DMS114 treated with DMSO at 0.1 percent for 48 hours (cell line): ENCODE results near the gene FAM193A.
"Not testable (repeated sequence)": the region's sequence is repeated elsewhere in the genome, so short reads cannot be mapped to it uniquely, and the experiment has no call there.

Source experiments
- DNase-seq: peaks from one replicate; lab custom pipeline; 2025; ENCODE audit not compliant: unreplicated experiment; lab: John Stamatoyannopoulos, UW

FAM193A gene

DNA sequence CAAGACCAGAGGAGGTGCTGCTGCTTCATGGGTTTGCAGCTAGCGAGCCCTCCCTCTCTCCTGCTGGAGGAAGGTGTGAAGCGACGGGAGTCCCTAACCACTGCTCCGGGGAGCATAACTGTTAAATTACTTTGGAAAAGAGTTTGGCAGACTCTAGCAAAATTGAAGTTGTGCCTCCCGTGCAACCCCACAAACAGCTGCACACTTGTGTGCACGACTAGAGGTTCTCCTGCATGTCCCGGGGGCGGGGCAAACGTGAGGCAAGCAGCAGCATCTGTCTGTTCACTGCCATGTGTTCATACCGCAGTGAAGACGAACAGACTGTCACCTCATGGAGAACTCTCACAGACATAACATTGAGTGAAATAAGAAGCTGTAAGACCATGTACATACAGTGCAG is 185.1 kb downstream of the FAM193A start:
- no peak for DNase-seq

DNA sequence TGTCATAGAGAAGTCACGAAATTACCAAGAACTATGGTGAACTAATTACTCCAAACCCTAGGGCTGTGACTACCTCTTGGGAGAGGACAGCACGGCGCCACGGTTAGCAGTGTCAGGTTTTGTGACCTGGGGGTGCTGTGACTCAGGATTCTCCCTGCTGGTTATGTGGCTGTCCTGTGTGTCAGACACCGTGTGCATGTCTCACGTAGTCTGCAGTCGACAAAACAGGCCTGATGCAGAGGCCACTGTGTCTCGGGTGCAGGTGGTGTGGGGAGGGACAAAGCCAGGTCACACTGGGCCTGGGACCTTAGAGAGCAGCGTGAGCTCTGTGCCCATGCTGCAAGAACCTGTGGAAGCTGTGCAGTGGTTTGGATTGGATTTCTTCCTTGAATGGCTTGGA is 185.6 kb downstream of the FAM193A start:
- DNase-seq, result no peak

DNA sequence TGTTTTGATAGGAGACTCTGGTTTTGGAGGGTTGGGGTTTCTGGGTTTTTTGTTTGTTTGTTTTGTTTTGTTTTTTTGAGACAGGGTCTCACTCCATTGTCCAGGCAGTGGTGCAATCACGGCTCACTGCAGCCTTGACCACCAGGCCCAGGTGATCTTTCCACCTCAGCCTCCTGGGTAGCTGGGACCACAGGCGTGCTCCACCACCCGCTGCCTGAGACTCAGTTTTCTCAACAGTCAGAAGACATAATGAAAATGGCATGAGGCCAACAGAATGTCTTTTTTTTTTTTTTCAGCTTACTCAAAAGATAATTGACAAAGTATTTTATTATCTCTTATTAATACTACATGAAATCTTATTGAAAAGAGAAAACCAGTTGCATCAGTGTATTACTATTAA is 187.3 kb downstream of the FAM193A start:
- no peak for DNase-seq

DNA sequence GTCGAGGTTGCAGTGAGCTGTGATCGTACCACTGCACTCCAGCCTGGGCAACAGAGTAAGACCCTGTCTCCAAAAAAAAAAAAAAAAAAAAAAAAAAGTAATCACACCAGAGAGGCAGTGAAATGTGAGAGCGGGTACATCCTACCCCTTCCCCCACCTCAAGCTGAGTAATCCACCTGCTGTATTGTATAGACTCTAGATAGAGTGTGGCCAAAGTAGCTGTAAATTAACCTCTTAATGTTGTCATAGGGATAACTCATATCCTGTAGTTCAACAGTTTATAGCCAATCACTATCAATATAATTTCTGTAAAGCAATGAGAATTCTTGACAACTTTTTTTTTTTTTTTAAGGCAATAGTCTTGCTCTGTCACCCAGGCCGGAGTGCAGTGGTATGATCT is 188.9 kb downstream of the FAM193A start:
- no peak for DNase-seq

GRCh38 chr4:2726881-2727280 is 190.4 kb downstream of the FAM193A start:
- not testable (repeated sequence) for DNase-seq

DNA sequence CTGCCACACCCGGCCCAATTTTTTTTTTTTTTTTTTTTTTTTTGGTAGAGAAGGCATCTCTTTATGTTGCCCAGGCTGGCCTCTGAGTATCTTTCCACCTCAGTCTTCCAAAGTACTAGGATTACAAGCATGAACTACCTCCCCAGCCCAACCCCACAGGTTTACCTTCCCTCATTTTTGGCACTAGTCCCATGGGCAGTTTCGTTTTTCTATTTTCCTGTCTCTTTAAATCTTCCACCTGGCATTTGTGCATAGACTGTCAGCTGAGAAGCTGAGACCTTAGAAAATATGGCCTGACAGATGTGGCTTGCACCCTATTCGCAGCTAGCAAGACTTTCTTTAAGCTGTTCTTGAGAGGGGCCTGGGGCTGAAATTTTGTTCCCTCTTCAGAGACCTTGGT is 191.8 kb downstream of the FAM193A start:
- DNase-seq, result no peak

DNA sequence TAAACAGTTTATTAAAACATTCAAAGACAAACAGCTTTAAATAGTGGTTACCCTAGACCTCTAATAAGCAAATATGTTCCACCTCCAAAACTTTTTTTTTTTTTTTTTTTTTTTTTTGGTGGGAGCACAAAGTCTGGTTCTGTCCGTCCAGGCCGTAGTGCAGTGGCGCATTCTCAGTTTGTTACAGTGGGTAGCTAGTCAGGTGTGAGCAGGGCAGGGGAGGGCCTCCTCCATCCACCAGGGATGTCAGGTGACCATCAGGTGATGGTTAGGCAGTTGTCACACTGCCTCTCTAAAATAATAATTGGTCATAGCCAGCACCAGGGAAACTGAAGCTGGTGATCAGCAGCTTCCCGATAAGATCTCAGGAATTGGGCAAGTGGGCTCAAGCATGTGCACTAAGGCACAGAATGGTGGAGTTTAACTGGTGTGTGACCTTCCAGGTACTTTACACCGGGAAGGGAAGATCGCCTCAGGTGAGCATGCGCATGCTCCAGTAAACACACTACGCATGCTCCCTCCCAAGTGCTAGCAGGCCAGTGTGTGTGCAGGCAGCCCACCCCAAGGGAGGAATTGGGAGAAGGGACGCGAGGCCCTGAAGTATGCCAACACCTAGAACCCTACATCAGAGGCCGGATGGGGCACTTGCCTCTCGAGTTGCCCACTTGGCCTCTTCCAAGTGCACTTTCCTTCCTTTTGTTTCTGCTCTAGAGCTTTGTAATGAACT is 192.5 kb downstream of the FAM193A start:
- DNase-seq, result no peak

DNA sequence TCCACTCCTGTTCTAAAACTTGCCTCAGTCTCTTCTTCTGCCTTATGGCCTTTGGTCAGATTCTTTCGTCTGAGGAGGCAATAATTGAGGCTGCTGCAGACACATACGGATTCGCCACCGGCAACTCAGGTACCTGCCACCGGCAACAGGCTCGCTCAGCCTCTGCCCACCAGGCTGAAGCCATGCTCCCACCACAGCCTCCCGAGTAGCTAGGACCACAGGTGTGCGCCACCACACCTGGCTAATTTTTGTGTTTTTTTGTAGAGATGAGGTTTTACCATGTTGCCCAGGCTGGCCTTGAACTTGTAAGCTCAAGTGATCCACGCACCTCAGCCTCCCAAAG is 193.1 kb downstream of the FAM193A start:
- no peak for DNase-seq

DNA sequence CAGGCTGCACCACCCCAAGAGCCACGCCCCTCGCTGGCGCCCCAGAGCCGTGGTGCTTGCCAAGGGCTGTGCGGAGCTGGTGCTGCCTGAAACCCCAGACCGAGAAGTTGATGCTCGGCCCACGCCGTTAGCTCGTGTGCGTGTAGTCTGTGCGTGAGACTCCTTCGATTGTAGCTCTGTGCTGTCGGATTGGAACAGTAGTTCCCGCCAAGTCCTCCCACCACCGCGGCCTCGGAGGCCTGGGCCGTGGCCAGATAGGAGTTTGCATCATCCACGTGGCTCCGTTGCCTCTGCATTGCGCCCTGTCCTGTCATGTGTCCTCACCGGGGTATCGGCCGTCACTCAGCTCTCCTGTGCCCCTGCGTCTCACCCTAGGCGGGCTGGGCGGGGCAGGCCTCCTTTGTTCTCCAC is 195.5 kb downstream of the FAM193A start:
- no peak for DNase-seq

- DNase-seq, result no peak
Measured at GRCh38 chr4:2732526-2732925, 196.1 kb downstream of the FAM193A start.

- DNase-seq, result no peak
Measured at GRCh38 chr4:2733001-2733843, 196.8 kb downstream of the FAM193A start.

GRCh38 chr4:2733844-2734574 is 197.6 kb downstream of the FAM193A start:
- DNase-seq, result no peak

GRCh38 chr4:2734612-2735011 is 198.2 kb downstream of the FAM193A start:
- DNase-seq, result no peak

DNA sequence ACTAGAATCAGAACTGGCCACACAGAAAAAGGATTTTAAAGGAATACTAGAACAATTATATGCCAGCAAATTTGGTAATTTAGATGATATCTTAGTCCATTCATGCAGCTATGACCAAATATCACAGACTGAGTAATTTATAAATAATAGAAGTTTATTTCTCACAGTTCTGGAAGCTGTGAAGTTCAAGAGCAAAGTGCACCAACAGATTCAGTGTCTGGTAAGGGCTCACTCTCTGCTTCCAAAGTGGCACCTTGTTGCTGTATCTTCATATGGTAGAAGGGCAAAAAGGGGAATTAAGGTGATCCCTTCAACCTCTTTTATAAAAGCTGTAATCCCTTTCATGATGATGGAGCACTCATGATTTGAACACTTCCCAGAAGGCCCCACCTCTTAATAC is 199.4 kb downstream of the FAM193A start:
- no peak for DNase-seq

DNA sequence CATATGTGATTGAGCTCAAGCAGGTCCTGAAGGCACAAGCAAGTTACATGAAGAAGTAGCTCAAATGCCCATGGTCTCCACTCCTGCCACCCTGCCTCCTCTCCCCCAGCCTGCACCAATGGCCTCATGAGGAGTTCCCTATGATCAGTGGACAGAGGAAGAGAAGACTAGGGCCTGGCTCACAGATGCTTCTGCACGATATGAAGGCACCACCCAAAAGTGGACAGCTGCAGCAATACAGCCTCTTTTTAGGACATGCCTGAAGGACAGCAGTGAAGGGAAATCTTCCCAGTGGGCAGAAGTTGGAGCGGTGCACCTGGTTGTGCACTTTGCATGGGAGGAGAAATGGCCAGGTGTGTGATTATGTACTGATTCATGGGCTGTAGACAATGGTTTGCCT is 201.8 kb downstream of the FAM193A start:
- DNase-seq, result not testable (repeated sequence)

- no peak for DNase-seq
Measured at GRCh38 chr4:2741626-2742025, 205.2 kb downstream of the FAM193A start.

DNA sequence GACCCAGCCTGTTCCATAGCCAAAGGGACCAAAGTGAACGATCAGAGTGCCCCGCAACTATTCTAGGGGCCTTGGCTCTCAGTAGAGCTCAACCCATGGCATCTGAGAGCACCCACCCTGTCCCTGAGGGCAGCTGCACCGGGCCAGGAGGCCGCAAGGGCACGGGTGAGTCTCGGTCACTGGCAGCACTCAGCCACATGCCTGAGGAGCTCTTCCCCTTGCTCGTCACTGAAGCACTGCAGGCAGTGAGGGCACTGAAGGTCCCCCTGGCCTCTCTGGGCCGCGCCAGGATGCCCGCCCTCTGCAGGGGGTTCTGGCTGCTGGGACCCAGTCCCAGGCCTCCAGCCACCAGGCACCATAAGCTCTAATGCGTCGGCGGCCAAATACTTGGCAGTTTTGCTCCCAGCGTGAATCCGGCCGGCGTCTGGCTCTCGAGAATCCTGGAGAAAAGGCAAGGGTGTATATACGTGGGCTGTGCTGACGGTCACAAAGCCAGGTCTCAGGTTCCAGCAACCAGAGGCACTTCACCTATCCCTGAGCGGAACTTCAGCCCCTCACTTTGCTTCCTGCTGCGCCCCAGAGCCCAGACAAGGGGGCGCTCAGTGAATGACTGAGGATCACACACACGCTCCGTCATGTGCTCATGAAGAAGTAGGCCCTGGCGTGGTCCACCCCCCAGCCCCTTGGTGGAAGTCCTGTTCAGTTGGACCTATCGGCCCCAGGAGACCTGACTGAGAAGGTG is 205.8 kb downstream of the FAM193A start:
- no peak for DNase-seq

GRCh38 chr4:2742823-2743517 is 206.5 kb downstream of the FAM193A start:
- DNase-seq, result no peak

GRCh38 chr4:2743518-2744445 is 207.3 kb downstream of the FAM193A start:
- DNase-seq, result no peak
